ENCODE results near the gene DSG3. TPM values are rescaled to one million over a fixed set of nuclear protein-coding genes. Genes with fewer than 3 reads are reported as not detected.

Gene DSG3
- total and polyA plus RNA-seq, 2 of the 13 experiments (the other 11 are each of a cell fraction or from before 2014, with no cell fraction given) = not detected

DNA sequence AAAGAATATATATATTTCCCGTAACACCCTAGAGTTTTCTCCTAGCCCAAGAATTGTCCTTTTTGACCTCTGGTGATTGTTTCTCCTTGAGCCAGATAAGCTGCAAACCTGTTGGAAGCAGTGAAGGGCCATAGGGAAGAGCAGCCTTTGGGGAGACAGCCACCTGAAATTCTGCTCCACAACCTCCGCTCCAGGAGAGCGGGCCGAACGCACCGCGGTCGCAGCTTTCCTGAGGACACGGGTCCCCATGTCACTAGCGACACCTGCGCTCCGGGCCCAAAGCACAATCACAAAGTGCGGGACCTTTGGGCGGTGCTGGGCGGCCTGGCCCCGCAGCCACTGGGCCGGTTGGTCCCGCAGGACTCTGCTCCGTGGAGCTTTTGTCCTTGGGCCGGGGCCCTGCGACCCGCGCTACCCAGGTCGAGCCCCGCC lies 49.9 kb downstream of the DSG3 start (continued):
- TF ChIP-seq GFI1 (CRISPR knock-in tag; IDR thresholded peaks at IDR 0.05; ENCODE audit: borderline replicate concordance) (no peak), SP5 (CRISPR knock-in tag; IDR thresholded peaks at IDR 0.05; ENCODE audit: borderline replicate concordance, low read depth) (no peak), ZNF225 (CRISPR knock-in tag; IDR thresholded peaks at IDR 0.05) (peak; percentile 63; the same call in 1 of the 2 replicates), RARA (CRISPR knock-in tag; IDR thresholded peaks at IDR 0.05) (peak; percentile 7; the same call in 1 of the 2 replicates), ZNF292 (CRISPR knock-in tag; IDR thresholded peaks at IDR 0.05; ENCODE audit: borderline replicate concordance, low read depth) (0 out of 2 replicates have a peak, but pooled peaks have one; percentile 17), RBM39 (IDR thresholded peaks at IDR 0.05; ENCODE audit: low read depth, low read length, poor library complexity, severe bottlenecking) (no peak), ZNF510 (CRISPR knock-in tag; IDR thresholded peaks at IDR 0.05; ENCODE audit: low read depth) (no peak), NONO (IDR thresholded peaks at IDR 0.05) (no peak), NONO (CRISPR knock-in tag; conservative IDR thresholded peaks at IDR 0.05) (peak; percentile 60), KDM2A (CRISPR knock-in tag; IDR thresholded peaks at IDR 0.05; ENCODE audit: borderline replicate concordance, low read depth) (0 out of 2 replicates have a peak, but pooled peaks have one; percentile 57), ZNF644 (CRISPR knock-in tag; IDR thresholded peaks at IDR 0.05; ENCODE audit: low read depth) (0 out of 2 replicates have a peak, but pooled peaks have one; percentile 28), ZFP36 (IDR thresholded peaks at IDR 0.05; ENCODE audit: borderline replicate concordance, low read depth, low read length, partially characterized antibody) (no peak)
- TF ChIP-seq, protein P1, sequence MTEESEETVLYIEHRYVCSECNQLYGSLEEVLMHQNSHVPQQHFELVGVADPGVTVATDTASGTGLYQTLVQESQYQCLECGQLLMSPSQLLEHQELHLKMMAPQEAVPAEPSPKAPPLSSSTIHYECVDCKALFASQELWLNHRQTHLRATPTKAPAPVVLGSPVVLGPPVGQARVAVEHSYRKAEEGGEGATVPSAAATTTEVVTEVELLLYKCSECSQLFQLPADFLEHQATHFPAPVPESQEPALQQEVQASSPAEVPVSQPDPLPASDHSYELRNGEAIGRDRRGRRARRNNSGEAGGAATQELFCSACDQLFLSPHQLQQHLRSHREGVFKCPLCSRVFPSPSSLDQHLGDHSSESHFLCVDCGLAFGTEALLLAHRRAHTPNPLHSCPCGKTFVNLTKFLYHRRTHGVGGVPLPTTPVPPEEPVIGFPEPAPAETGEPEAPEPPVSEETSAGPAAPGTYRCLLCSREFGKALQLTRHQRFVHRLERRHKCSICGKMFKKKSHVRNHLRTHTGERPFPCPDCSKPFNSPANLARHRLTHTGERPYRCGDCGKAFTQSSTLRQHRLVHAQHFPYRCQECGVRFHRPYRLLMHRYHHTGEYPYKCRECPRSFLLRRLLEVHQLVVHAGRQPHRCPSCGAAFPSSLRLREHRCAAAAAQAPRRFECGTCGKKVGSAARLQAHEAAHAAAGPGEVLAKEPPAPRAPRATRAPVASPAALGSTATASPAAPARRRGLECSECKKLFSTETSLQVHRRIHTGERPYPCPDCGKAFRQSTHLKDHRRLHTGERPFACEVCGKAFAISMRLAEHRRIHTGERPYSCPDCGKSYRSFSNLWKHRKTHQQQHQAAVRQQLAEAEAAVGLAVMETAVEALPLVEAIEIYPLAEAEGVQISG (CRISPR knock-in tag; IDR thresholded peaks at IDR 0.05) = peak; percentile 31; the same call in 1 of the 2 replicates
- TF ChIP-seq, protein P2, sequence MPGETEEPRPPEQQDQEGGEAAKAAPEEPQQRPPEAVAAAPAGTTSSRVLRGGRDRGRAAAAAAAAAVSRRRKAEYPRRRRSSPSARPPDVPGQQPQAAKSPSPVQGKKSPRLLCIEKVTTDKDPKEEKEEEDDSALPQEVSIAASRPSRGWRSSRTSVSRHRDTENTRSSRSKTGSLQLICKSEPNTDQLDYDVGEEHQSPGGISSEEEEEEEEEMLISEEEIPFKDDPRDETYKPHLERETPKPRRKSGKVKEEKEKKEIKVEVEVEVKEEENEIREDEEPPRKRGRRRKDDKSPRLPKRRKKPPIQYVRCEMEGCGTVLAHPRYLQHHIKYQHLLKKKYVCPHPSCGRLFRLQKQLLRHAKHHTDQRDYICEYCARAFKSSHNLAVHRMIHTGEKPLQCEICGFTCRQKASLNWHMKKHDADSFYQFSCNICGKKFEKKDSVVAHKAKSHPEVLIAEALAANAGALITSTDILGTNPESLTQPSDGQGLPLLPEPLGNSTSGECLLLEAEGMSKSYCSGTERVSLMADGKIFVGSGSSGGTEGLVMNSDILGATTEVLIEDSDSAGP (CRISPR knock-in tag; IDR thresholded peaks at IDR 0.05; ENCODE audit: borderline replicate concordance) = peak; percentile 75; the same call in 1 of the 2 replicates
- TF ChIP-seq, protein P3, sequence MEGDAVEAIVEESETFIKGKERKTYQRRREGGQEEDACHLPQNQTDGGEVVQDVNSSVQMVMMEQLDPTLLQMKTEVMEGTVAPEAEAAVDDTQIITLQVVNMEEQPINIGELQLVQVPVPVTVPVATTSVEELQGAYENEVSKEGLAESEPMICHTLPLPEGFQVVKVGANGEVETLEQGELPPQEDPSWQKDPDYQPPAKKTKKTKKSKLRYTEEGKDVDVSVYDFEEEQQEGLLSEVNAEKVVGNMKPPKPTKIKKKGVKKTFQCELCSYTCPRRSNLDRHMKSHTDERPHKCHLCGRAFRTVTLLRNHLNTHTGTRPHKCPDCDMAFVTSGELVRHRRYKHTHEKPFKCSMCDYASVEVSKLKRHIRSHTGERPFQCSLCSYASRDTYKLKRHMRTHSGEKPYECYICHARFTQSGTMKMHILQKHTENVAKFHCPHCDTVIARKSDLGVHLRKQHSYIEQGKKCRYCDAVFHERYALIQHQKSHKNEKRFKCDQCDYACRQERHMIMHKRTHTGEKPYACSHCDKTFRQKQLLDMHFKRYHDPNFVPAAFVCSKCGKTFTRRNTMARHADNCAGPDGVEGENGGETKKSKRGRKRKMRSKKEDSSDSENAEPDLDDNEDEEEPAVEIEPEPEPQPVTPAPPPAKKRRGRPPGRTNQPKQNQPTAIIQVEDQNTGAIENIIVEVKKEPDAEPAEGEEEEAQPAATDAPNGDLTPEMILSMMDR (CRISPR knock-in tag; IDR thresholded peaks at IDR 0.05) = peak; percentile 69; the same call in 1 of the 2 replicates
- TF ChIP-seq, protein P4, sequence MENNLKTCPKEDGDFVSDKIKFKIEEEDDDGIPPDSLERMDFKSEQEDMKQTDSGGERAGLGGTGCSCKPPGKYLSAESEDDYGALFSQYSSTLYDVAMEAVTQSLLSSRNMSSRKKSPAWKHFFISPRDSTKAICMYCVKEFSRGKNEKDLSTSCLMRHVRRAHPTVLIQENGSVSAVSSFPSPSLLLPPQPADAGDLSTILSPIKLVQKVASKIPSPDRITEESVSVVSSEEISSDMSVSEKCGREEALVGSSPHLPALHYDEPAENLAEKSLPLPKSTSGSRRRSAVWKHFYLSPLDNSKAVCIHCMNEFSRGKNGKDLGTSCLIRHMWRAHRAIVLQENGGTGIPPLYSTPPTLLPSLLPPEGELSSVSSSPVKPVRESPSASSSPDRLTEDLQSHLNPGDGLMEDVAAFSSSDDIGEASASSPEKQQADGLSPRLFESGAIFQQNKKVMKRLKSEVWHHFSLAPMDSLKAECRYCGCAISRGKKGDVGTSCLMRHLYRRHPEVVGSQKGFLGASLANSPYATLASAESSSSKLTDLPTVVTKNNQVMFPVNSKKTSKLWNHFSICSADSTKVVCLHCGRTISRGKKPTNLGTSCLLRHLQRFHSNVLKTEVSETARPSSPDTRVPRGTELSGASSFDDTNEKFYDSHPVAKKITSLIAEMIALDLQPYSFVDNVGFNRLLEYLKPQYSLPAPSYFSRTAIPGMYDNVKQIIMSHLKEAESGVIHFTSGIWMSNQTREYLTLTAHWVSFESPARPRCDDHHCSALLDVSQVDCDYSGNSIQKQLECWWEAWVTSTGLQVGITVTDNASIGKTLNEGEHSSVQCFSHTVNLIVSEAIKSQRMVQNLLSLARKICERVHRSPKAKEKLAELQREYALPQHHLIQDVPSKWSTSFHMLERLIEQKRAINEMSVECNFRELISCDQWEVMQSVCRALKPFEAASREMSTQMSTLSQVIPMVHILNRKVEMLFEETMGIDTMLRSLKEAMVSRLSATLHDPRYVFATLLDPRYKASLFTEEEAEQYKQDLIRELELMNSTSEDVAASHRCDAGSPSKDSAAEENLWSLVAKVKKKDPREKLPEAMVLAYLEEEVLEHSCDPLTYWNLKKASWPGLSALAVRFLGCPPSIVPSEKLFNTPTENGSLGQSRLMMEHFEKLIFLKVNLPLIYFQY (CRISPR knock-in tag; IDR thresholded peaks at IDR 0.05; ENCODE audit: borderline replicate concordance) = peak; percentile 84; the same call in 1 of the 2 replicates
- TF ChIP-seq, protein P5, sequence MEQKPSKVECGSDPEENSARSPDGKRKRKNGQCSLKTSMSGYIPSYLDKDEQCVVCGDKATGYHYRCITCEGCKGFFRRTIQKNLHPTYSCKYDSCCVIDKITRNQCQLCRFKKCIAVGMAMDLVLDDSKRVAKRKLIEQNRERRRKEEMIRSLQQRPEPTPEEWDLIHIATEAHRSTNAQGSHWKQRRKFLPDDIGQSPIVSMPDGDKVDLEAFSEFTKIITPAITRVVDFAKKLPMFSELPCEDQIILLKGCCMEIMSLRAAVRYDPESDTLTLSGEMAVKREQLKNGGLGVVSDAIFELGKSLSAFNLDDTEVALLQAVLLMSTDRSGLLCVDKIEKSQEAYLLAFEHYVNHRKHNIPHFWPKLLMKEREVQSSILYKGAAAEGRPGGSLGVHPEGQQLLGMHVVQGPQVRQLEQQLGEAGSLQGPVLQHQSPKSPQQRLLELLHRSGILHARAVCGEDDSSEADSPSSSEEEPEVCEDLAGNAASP (CRISPR knock-in tag; IDR thresholded peaks at IDR 0.05; ENCODE audit: borderline replicate concordance) = 0 out of 2 replicates have a peak, but pooled peaks have one; percentile 24
